ENCODE results near the gene SLC22A3. TPM values are rescaled to one million over a fixed set of nuclear protein-coding genes. Genes with fewer than 3 reads are reported as not detected.
A peak's percentile ranks its signal among the peaks of the same experiment; 100 is the strongest.
"Not testable (repeated sequence)": the region's sequence is repeated elsewhere in the genome, so short reads cannot be mapped to it uniquely, and the experiment has no call there.

SLC22A3 gene
- total and polyA plus RNA-seq, 2 donors (not counting 1 experiment from before 2014, with no cell fraction given), result under 0.01 to 0.03 TPM

- DNase-seq (ENCODE audit: low read depth in 2 of 2), result no peak
Measured at GRCh38 chr6:160388922-160389321, 40.7 kb downstream of the SLC22A3 start.

GRCh38 chr6:160391419-160392116, 43.4 kb downstream of the SLC22A3 start:
- no peaks in the 10 kb centered on the region for H3K9me3 ChIP-seq (ENCODE audit: control insufficient read depth, insufficient read depth, low read depth, low read length)
- no peak overlapping the region for H3K4me3 ChIP-seq (replicated peaks in 1 of 4; ENCODE audit: control extremely low read depth in 1 of 4, insufficient read depth in 1 of 4, low read depth in 3 of 4, low read length in 4 of 4)
- no peaks in the 10 kb centered on the region for H3K4me1 ChIP-seq (ENCODE audit: control insufficient read depth, extremely low read depth, insufficient read depth, low read length)
- no peaks in the 10 kb centered on the region for H3K27me3 ChIP-seq (ENCODE audit: control insufficient read depth, insufficient read depth, low read length)
- H3K27ac ChIP-seq (ENCODE audit: insufficient read depth, low read length), result no peak overlapping the region
- no peak overlapping the region for H3K4me2 ChIP-seq (ENCODE audit: extremely low read depth, insufficient read depth, low read length)
- H3K36me3 ChIP-seq (ENCODE audit: control insufficient read depth, insufficient read depth, low read length), result no peaks in the 10 kb centered on the region
- peak; percentile 49 to 80 for DNase-seq (ENCODE audit: low read depth in 2 of 2)
- H3K9ac ChIP-seq (ENCODE audit: insufficient read depth, low read length), result no peak overlapping the region
- H3K79me2 ChIP-seq (ENCODE audit: control insufficient read depth, insufficient read depth, low read length), result no peaks in the 10 kb centered on the region
- H2AFZ ChIP-seq (ENCODE audit: low read length), result no peak overlapping the region
- TF ChIP-seq EZH2 (IDR thresholded peaks at IDR 0.05; ENCODE audit: low read length, missing control alignments) (no peak), CTCF (conservative IDR thresholded peaks at IDR 0.05 in 1 of 2, IDR thresholded peaks at IDR 0.05 in 1 of 2; ENCODE audit: low read depth in 1 of 2, low read length in 2 of 2) (no peak)
- no peaks in the 10 kb centered on the region for H4K20me1 ChIP-seq (ENCODE audit: control insufficient read depth, extremely low read depth, insufficient read depth, low read length)

More at GRCh38 chr6:160388922-160389321, 40.7 kb downstream of the SLC22A3 start:
- TF ChIP-seq CTCF (conservative IDR thresholded peaks at IDR 0.05 in 1 of 2, IDR thresholded peaks at IDR 0.05 in 1 of 2; ENCODE audit: low read depth in 1 of 2, low read length in 2 of 2), result no peak
- TF ChIP-seq EZH2 (IDR thresholded peaks at IDR 0.05; ENCODE audit: low read length, missing control alignments), result no peak
- Histone ChIP-seq H2AFZ (ENCODE audit: low read length) (no peak overlapping the region), H4K20me1 (ENCODE audit: control insufficient read depth, extremely low read depth, insufficient read depth, low read length) (no peaks in the 10 kb centered on the region), H3K27ac (ENCODE audit: insufficient read depth, low read length) (no peak overlapping the region), H3K4me2 (ENCODE audit: extremely low read depth, insufficient read depth, low read length) (no peak overlapping the region), H3K36me3 (ENCODE audit: control insufficient read depth, insufficient read depth, low read length) (no peaks in the 10 kb centered on the region), H3K79me2 (ENCODE audit: control insufficient read depth, insufficient read depth, low read length) (no peaks in the 10 kb centered on the region), H3K9me3 (ENCODE audit: control insufficient read depth, insufficient read depth, low read depth, low read length) (no peaks in the 10 kb centered on the region), H3K9ac (ENCODE audit: insufficient read depth, low read length) (no peak overlapping the region), H3K27me3 (ENCODE audit: control insufficient read depth, insufficient read depth, low read length) (no peaks in the 10 kb centered on the region), H3K4me1 (ENCODE audit: control insufficient read depth, extremely low read depth, insufficient read depth, low read length) (no peaks in the 10 kb centered on the region), H3K4me3 (replicated peaks in 1 of 4; ENCODE audit: control extremely low read depth in 1 of 4, insufficient read depth in 1 of 4, low read depth in 3 of 4, low read length in 4 of 4) (no peak overlapping the region)

- H3K27me3 ChIP-seq (ENCODE audit: control insufficient read depth, insufficient read depth, low read length); H3K4me1 ChIP-seq (ENCODE audit: control insufficient read depth, extremely low read depth, insufficient read depth, low read length); H3K4me3 ChIP-seq (replicated peaks in 1 of 4; ENCODE audit: control extremely low read depth in 1 of 4, insufficient read depth in 1 of 4, low read depth in 3 of 4, low read length in 4 of 4); H3K79me2 ChIP-seq (ENCODE audit: control insufficient read depth, insufficient read depth, low read length); H3K9ac ChIP-seq (ENCODE audit: insufficient read depth, low read length); H3K4me2 ChIP-seq (ENCODE audit: extremely low read depth, insufficient read depth, low read length); H2AFZ ChIP-seq (ENCODE audit: low read length); H3K36me3 ChIP-seq (ENCODE audit: control insufficient read depth, insufficient read depth, low read length); DNase-seq (ENCODE audit: low read depth in 2 of 2); H4K20me1 ChIP-seq (ENCODE audit: control insufficient read depth, extremely low read depth, insufficient read depth, low read length); H3K9me3 ChIP-seq (ENCODE audit: control insufficient read depth, insufficient read depth, low read depth, low read length); H3K27ac ChIP-seq (ENCODE audit: insufficient read depth, low read length): not testable (repeated sequence)
Measured at GRCh38 chr6:160393442-160393841, 45.3 kb downstream of the SLC22A3 start.

All from fibroblast of lung (primary cell).